Thoracic aorta (tissue), 2 donors: ENCODE measurements around the gene SPOP. TPM values are rescaled to one million over a fixed set of nuclear protein-coding genes. Genes with fewer than 3 reads are reported as not detected.
"Not testable (repeated sequence)": the region's sequence is repeated elsewhere in the genome, so short reads cannot be mapped to it uniquely, and the experiment has no call there.

ENCODE experiments used
- ATAC-seq: fragments of 150-250 bp; one replicate; pipeline ENCODE4 v1.8.0; 2017; ENCODE audit warnings: low read depth; ENCODE audit not compliant: insufficient number of reproducible peaks, low FRiP score
- DNase-seq: peaks from one replicate; pipeline ENCODE4 v3.0.0-alpha.2; 2020; ENCODE audit warnings: low spot score
- H3K27ac ChIP-seq, 2 donors: fragments of 200-600 bp; sonication (generic); 1 replicate in 1 of 2; 2 replicates in 1 of 2; pipeline ENCODE4 v1.5.1; 2016; ENCODE audit warnings: mild to moderate bottlenecking in 2 of 2, moderate library complexity in 2 of 2
- H3K27me3 ChIP-seq: fragments of 200-600 bp; sonication (generic); replicated peaks from 2 replicates; pipeline ENCODE4 v1.6.0; 2016; ENCODE audit warnings: mild to moderate bottlenecking; ENCODE audit not compliant: insufficient read depth
- H3K36me3 ChIP-seq: fragments of 200-600 bp; sonication (generic); one replicate; pipeline ENCODE4 v1.5.1; 2016
- H3K4me1 ChIP-seq, 2 donors: fragments of 200-600 bp; sonication (generic); 1 replicate in 1 of 2; 2 replicates in 1 of 2; pipeline versions ENCODE4 v1.5.1 to v1.6.0; 2016; ENCODE audit warnings: low read depth in 2 of 2, mild to moderate bottlenecking in 1 of 2; ENCODE audit not compliant: control insufficient read depth in 1 of 2
- H3K4me3 ChIP-seq: fragments of 200-600 bp; sonication (generic); 2 replicates; pipeline ENCODE4 v1.5.1; 2016; ENCODE audit warnings: mild to moderate bottlenecking
- H3K9me3 ChIP-seq: fragments of 200-600 bp; sonication (generic); 2 replicates; pipeline ENCODE4 v1.5.1; 2016
- total RNA-seq, 2 donors: library from RNA; depleted of rRNA; stranded (reverse); fragments of >200 nt; gene quantifications; one replicate each; pipeline versions ENCODE4 v1.1.0 to v1.2.3, GENCODE V29; 2016
- TF ChIP-seq, protein P1 (sequence below): fragments of 200-600 bp; sonication (generic); IDR thresholded peaks from one replicate; pipeline ENCODE4 v1.5.1; 2019; ENCODE audit warnings: antibody characterized with exemption

SPOP gene
- total RNA-seq, 2 donors from 2014 or later: 97.7 to 123 TPM

DNA sequence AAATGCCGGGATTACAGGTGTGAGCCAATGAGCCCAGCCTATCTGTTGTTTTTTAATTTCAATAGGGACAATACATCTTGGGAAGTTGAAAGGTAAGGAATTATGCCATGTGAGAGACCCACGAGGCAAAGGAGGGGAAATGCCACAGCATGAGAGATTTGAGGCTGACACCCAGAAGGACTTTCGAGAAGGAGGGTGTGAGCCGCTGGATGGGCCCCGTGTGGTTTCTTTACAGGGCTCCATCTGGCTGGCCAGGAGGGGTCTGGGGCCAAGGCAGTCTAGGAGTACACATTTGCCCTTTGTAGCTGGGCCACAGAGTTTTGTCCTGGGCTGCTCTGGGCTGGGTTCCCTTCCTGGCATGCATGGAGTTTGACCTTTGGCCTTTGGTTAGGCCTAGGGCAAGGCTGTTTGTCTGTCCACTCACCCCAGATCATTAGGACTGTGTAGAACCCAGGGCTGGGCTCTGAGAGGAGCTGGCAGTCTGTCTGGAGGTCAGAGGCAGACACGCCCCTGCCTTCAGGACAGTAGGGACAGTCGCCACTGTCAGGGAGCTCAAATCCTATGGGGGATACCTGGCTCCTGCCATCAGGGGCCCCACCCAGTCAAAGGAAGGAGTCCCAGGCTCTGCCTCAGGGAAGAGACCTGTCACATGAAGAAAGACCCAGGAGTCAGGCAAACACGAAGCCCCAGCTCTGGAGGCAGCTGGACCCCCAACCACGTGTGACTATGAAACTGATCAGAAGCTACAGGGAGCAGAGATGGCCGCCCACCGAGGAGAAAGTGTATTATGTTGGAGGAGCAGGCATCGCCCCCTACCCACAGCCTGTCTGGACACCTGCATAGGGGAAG, 126.5 kb downstream of the SPOP start:
- H3K36me3 ChIP-seq: no peaks in the 10 kb centered on the region
- H3K4me3 ChIP-seq: no peak overlapping the region
- TF ChIP-seq, protein P1, sequence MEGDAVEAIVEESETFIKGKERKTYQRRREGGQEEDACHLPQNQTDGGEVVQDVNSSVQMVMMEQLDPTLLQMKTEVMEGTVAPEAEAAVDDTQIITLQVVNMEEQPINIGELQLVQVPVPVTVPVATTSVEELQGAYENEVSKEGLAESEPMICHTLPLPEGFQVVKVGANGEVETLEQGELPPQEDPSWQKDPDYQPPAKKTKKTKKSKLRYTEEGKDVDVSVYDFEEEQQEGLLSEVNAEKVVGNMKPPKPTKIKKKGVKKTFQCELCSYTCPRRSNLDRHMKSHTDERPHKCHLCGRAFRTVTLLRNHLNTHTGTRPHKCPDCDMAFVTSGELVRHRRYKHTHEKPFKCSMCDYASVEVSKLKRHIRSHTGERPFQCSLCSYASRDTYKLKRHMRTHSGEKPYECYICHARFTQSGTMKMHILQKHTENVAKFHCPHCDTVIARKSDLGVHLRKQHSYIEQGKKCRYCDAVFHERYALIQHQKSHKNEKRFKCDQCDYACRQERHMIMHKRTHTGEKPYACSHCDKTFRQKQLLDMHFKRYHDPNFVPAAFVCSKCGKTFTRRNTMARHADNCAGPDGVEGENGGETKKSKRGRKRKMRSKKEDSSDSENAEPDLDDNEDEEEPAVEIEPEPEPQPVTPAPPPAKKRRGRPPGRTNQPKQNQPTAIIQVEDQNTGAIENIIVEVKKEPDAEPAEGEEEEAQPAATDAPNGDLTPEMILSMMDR: no peak
- ATAC-seq (no peak), DNase-seq (no peak)
- H3K9me3 ChIP-seq: no peaks in the 10 kb centered on the region
- H3K4me1 ChIP-seq: peaks cover 0 to 18% of the 10 kb centered on the region in 2 donors
- H3K27ac ChIP-seq: no peak overlapping the region
- H3K27me3 ChIP-seq: no peaks in the 10 kb centered on the region

DNA sequence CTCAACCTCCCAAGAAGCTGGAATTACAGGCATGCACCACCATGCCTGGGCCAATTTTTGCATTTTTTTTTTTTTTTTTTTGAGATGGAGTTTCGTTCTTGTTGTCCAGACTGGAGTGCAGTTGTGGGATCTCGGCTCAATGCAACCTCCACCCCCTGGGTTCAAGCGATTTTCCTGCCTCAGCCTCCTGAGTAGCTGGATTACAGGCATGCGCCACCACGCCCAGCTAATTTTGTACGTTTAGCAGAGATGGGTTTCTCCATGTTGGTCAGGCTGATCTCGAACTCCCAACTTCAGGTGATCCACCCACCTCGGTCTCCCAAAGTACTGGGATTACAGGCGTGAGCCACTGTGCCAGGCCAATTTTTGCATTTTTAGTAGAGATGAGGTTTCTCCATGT, 127.1 kb downstream of the SPOP start:
- not testable (repeated sequence) for H3K9me3 ChIP-seq, H3K27ac ChIP-seq, DNase-seq, ATAC-seq, H3K4me3 ChIP-seq, H3K36me3 ChIP-seq, H3K27me3 ChIP-seq
- H3K4me1 ChIP-seq: peaks cover 0 to 14% of the 10 kb centered on the region in 2 donors

DNA sequence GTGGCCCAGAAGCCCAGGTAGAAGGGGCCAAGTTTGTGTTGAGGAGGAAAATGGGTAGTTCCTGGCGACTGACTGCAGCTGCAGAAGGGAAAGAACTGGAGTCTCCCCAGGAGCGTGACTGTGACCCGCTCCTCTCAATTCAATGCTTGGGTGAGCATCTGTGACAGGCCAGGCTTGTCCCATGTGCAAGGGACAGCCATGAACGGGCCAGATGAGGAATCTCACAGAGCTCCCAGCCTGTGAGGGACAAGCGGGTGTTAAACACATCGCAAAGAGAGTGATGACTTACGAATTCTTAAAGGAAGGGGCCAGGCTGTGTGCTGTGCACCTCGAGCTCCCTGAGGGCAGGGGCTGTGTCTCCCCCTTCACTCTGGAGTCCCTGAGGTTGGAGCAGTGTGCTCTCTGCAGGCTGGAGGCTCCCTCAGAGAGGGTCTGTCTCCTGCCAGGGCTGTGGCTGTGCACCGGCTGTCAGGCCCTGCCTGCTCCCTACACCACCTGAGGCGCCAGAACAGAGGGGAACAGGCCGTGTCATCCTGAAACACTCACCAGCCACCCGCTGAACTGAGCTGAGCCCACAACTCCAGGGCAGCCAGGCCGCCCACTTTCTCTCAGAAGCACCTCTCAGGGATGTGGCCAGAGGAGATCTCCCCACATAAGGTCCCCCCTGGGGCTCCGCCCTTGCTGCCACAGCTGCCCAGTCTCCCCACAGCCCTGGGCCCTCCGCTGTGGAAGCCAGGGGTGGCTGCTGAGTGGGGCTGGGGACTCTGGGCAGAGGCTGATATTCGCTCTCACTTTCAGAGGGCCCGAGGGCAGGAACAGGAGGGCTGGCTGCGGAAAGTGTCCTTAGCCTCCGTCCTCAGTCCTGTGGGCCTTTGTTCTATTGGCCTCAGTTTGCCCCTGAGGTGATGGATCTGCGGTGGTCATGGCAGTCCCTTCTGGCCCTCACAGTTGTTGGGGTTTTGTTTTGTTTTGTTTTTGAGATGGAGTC, 127.9 kb downstream of the SPOP start:
- peaks cover 0 to 14% of the 10 kb centered on the region in 2 donors for H3K4me1 ChIP-seq
- no peak overlapping the region for H3K27ac ChIP-seq
- ATAC-seq: no peak
- H3K4me3 ChIP-seq: no peak overlapping the region
- H3K27me3 ChIP-seq: no peaks in the 10 kb centered on the region
- no peaks in the 10 kb centered on the region for H3K9me3 ChIP-seq
- DNase-seq: no peak
- TF ChIP-seq, protein P1: no peak
- H3K36me3 ChIP-seq: no peaks in the 10 kb centered on the region

DNA sequence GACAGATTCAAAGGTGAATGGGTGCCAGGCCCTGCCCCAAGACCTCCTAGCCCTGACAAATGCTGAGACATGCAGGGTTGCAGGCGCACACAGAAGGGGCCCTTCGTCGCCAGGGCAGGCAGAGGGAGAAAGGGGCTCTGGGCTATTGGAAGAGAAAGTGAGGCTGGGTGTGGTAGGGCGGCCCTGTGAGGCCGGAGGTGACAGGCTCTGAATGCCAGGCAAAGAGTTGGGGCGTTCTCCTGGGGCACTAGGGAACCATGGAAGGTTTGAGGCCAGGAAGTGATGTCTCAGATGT, 128.6 kb downstream of the SPOP start:
- Histone ChIP-seq H3K4me3 (no peak overlapping the region), H3K36me3 (no peaks in the 10 kb centered on the region), H3K27me3 (no peaks in the 10 kb centered on the region), H3K27ac (no peak overlapping the region), H3K4me1 (peaks cover 0 to 14% of the 10 kb centered on the region in 2 donors), H3K9me3 (no peaks in the 10 kb centered on the region)
- ATAC-seq (no peak), DNase-seq (no peak)
- TF ChIP-seq, protein P1: no peak

Other genes with a start within 250 kb of the SPOP start
- 10 to 100 TPM; 13.9 to 22.5 TPM for gene NGFR, start 182.8 kb downstream of the SPOP start, total RNA-seq
- gene NXPH3, start 102.2 kb downstream of the SPOP start, total RNA-seq: 100 to 1,000 TPM in 1 of 2 donors, 10 to 100 TPM in 1; 61.7 to 131 TPM
- gene SLC35B1, start 29.9 kb upstream of the SPOP start, total RNA-seq: 10 to 100 TPM; 30.9 to 86.6 TPM
- gene FAM117A, start 86.0 kb upstream of the SPOP start, total RNA-seq: 10 to 100 TPM; 12.1 to 23.7 TPM
- gene KAT7, start 110.6 kb upstream of the SPOP start, total RNA-seq: 10 to 100 TPM; 38.9 to 51.4 TPM
- not detected for gene TAC4, start 170.0 kb upstream of the SPOP start, total RNA-seq